Stomach (tissue), 4 donors: ENCODE data around the gene OR6Q1.

Experiments used
- CTCF ChIP-seq, 7 experiments: fragments of 450-650 bp in 4 of 7; fragments of 200-600 bp in 3 of 7; sonication (generic) in 3 of 7; IDR thresholded peaks; one replicate each; pipeline ENCODE4 v1.5.1; 2016 to 2019; ENCODE audit warnings: antibody characterized with exemption in 7 of 7, control low read depth in 2 of 7, mild to moderate bottlenecking in 1 of 7
- POLR2AphosphoS5 ChIP-seq, 3 donors: sonication (generic); formaldehyde crosslinking; IDR thresholded peaks; one replicate each; pipeline ENCODE4 v1.6.1; 2016; ENCODE audit warnings: antibody characterized with exemption in 3 of 3

GRCh38 chr11:58075781-58076180 lies 45.0 kb downstream of the OR6Q1 start:
- TF ChIP-seq POLR2AphosphoS5 (IDR thresholded peaks at IDR 0.05) (no peak), CTCF (IDR thresholded peaks at IDR 0.05) (no peak)
